HepG2 (cell line): Measurements from ENCODE around the gene HOXB6. TPM values are rescaled to one million over a fixed set of nuclear protein-coding genes. Genes with fewer than 3 reads are reported as not detected.

Source experiments
- DMTF1 ChIP-seq: sonication (generic); formaldehyde crosslinking; IDR thresholded peaks from 2 replicates; pipeline ENCODE4 v1.4.0; 2020; ENCODE audit warnings: mild to moderate bottlenecking, missing genetic modification reagents
- FIP1L1 ChIP-seq: fragments of 200-400 bp; formaldehyde crosslinking; IDR thresholded peaks from 2 replicates; pipeline ENCODE4 v1.6.1; 2018; ENCODE audit warnings: low read depth, mild to moderate bottlenecking, low read length, moderate library complexity, borderline replicate concordance; ENCODE audit not compliant: insufficient read depth
- FOSL2 ChIP-seq: sonication (generic); formaldehyde crosslinking; IDR thresholded peaks from 2 replicates; pipeline ENCODE4 v1.4.0; 2020; ENCODE audit warnings: missing genetic modification reagents
- HMGXB4 ChIP-seq, 2 experiments: sonication (generic) in 1 of 2; formaldehyde crosslinking in 1 of 2; IDR thresholded peaks; 2 replicates each; pipeline versions ENCODE4 v1.4.0 to v1.6.1; 2018 to 2020; ENCODE audit warnings: missing genetic modification reagents in 2 of 2, borderline replicate concordance in 1 of 2, low read depth in 1 of 2, mild to moderate bottlenecking in 1 of 2, missing biosample characterization in 1 of 2
- HOXD1 ChIP-seq: sonication (generic); formaldehyde crosslinking; IDR thresholded peaks from 2 replicates; pipeline ENCODE4 v1.5.0; 2020; ENCODE audit warnings: missing genetic modification reagents
- IRX3 ChIP-seq: sonication (generic); formaldehyde crosslinking; IDR thresholded peaks from 2 replicates; pipeline ENCODE4 v1.8.1; 2023; ENCODE audit warnings: mild to moderate bottlenecking, low read depth, missing genetic modification reagents, borderline replicate concordance
- MAF1 ChIP-seq: sonication (generic); formaldehyde crosslinking; IDR thresholded peaks from 2 replicates; pipeline ENCODE4 v1.5.0; 2020; ENCODE audit warnings: missing genetic modification reagents, borderline replicate concordance
- MBD4 ChIP-seq: IDR thresholded peaks from 2 replicates; pipeline ENCODE4 v1.6.1; 2012; ENCODE audit warnings: low read length, inconsistent platforms, borderline replicate concordance
- PCBP1 ChIP-seq: fragments of 200-400 bp; formaldehyde crosslinking; IDR thresholded peaks from 2 replicates; pipeline ENCODE4 v1.6.1; 2017; ENCODE audit warnings: mild to moderate bottlenecking, low read depth, low read length, borderline replicate concordance
- POLR2AphosphoS2 ChIP-seq: IDR thresholded peaks from 2 replicates; pipeline ENCODE4 v1.6.1; 2011; ENCODE audit warnings: low read depth, low read length, improper control_type of control experiment
- RBM39 ChIP-seq: fragments of 200-400 bp; formaldehyde crosslinking; IDR thresholded peaks from one replicate; pipeline ENCODE4 v1.6.1; 2018; ENCODE audit warnings: antibody characterized with exemption, mild to moderate bottlenecking, low read depth, low read length; ENCODE audit not compliant: poor library complexity, severe bottlenecking
- TAF1 ChIP-seq: sonication (generic); formaldehyde crosslinking; IDR thresholded peaks from 2 replicates; pipeline ENCODE4 v1.4.0; 2020; ENCODE audit warnings: missing genetic modification reagents
- TCF7L2 ChIP-seq: IDR thresholded peaks from 2 replicates; pipeline ENCODE4 v1.6.1; 2011; ENCODE audit warnings: mild to moderate bottlenecking, low read depth, low read length, moderate library complexity
- TERF1 ChIP-seq: sonication (generic); formaldehyde crosslinking; IDR thresholded peaks from 2 replicates; pipeline ENCODE4 v1.8.0; 2022; ENCODE audit warnings: mild to moderate bottlenecking, missing genetic modification reagents, moderate library complexity
- UBTF ChIP-seq: sonication (generic); formaldehyde crosslinking; IDR thresholded peaks from 2 replicates; pipeline ENCODE4 v1.4.0; 2020; ENCODE audit warnings: mild to moderate bottlenecking, missing genetic modification reagents
- YY1 ChIP-seq: IDR thresholded peaks from 2 replicates; pipeline ENCODE4 v1.6.1; 2011; ENCODE audit warnings: low read length, low read depth, moderate library complexity, mild to moderate bottlenecking; ENCODE audit not compliant: insufficient read depth, insufficient replicate concordance
- ZNF33A ChIP-seq: sonication (generic); formaldehyde crosslinking; IDR thresholded peaks from 2 replicates; pipeline ENCODE4 v1.5.1; 2020; ENCODE audit warnings: missing genetic modification reagents, mild to moderate bottlenecking, moderate library complexity, borderline replicate concordance
- ZNF430 ChIP-seq: sonication (generic); formaldehyde crosslinking; IDR thresholded peaks from 2 replicates; pipeline ENCODE4 v1.9.0; 2021; ENCODE audit warnings: mild to moderate bottlenecking, missing genetic modification reagents
- ZNF605 ChIP-seq: sonication (generic); formaldehyde crosslinking; IDR thresholded peaks from 2 replicates; pipeline ENCODE4 v1.8.0; 2022; ENCODE audit warnings: mild to moderate bottlenecking, missing genetic modification reagents
- polyA plus RNA-seq, 8 experiments: library from polyadenylated mRNA; depleted of rRNA in 3 of 8; stranded (reverse) in 7 of 8; unstranded in 1 of 8; fragments of >200 nt; fragmentation: Illumina TruSeq in 4 of 8; extraction: Trizol in 4 of 8; gene quantifications; 2 replicates each; pipeline versions ENCODE4 v1.2.1 to v1.2.3, GENCODE V29; 2011 to 2016; ENCODE audit warnings: low read depth in 4 of 8, missing spikeins in 1 of 8, mixed read lengths in 1 of 8; ENCODE audit not compliant: insufficient read depth in 1 of 8
- total RNA-seq, 5 experiments: library from RNA; depleted of rRNA; stranded (reverse); fragments of >200 nt; fragmentation: Illumina TruSeq; extraction: Trizol; gene quantifications; 2 replicates each; pipeline ENCODE4 v1.2.3, GENCODE V29; 2016; ENCODE audit warnings: low read depth in 1 of 5

Gene HOXB6
- total and polyA plus RNA-seq, 2 of the 13 experiments (the other 11 are each of a cell fraction or from before 2014, with no cell fraction given) = not detected

GRCh38 chr17:48636177-48637018 is 31.6 kb upstream of the HOXB6 start (continued):
- TF ChIP-seq ZNF33A (CRISPR knock-in tag) = no peak
- TF ChIP-seq FIP1L1 = no peak
- TF ChIP-seq TCF7L2 = no peak
- no peak for TF ChIP-seq TERF1 (CRISPR knock-in tag)
- peak; percentile 51 for TF ChIP-seq YY1
- TF ChIP-seq MBD4 = no peak
- no peak for TF ChIP-seq ZNF430 (CRISPR knock-in tag)
- peak; percentile 90 to 95 for TF ChIP-seq HMGXB4 (CRISPR knock-in tag; IDR thresholded peaks at IDR 0.05; ENCODE audit: borderline replicate concordance in 1 of 2, low read depth in 1 of 2)
- TF ChIP-seq UBTF = peak; percentile 95
- TF ChIP-seq DMTF1 (CRISPR knock-in tag) = no peak
- 0 out of 2 replicates have a peak, but pooled peaks have one; percentile 14 for TF ChIP-seq TAF1 (CRISPR knock-in tag)
- TF ChIP-seq RBM39 = peak; percentile 83
- TF ChIP-seq FOSL2 (CRISPR knock-in tag) = peak; percentile 23; the same call in 1 of the 2 replicates
- TF ChIP-seq IRX3 (CRISPR knock-in tag) = no peak
- no peak for TF ChIP-seq POLR2AphosphoS2
- 0 out of 2 replicates have a peak, but pooled peaks have one; percentile 45 for TF ChIP-seq PCBP1
- peak; percentile 57; the same call in 1 of the 2 replicates for TF ChIP-seq MAF1 (CRISPR knock-in tag)
- TF ChIP-seq HOXD1 = peak; percentile 73; the same call in 1 of the 2 replicates
- peak; percentile 66; the same call in 1 of the 2 replicates for TF ChIP-seq ZNF605 (CRISPR knock-in tag)
